Renal pelvis (tissue), 4 donors: ENCODE results near the gene IGSF9. TPM values are rescaled to one million over a fixed set of nuclear protein-coding genes. Genes with fewer than 3 reads are reported as not detected.
A peak's percentile ranks its signal among the peaks of the same experiment; 100 is the strongest.

Experiments
- DNase-seq: peaks from one replicate; pipeline ENCODE4 v3.0.0-alpha.2; 2013
- polyA plus RNA-seq, 3 donors: library from polyadenylated mRNA; unstranded; fragments of 120-200 nt; gene quantifications; one replicate each; pipeline ENCODE4 v1.2.1, GENCODE V29; 2013; ENCODE audit not compliant: insufficient read length in 3 of 3

IGSF9 gene
- polyA plus RNA-seq, 3 donors = 19.3 to 24.2 (median 19.5) TPM

GRCh38 chr1:159933347-159933746 is 12.1 kb downstream of the IGSF9 start:
- no peak for DNase-seq

- no peak for DNase-seq
Observed at GRCh38 chr1:159932296-159933285, 12.8 kb downstream of the IGSF9 start.

GRCh38 chr1:159931795-159932173 is 13.6 kb downstream of the IGSF9 start:
- no peak for DNase-seq

GRCh38 chr1:159931101-159931794 is 14.2 kb downstream of the IGSF9 start:
- DNase-seq = no peak

GRCh38 chr1:159930634-159931033 is 14.8 kb downstream of the IGSF9 start:
- DNase-seq = no peak

- DNase-seq = no peak
Observed at GRCh38 chr1:159930216-159930615, 15.2 kb downstream of the IGSF9 start.

- no peak for DNase-seq
Observed at GRCh38 chr1:159929155-159930051, 16.0 kb downstream of the IGSF9 start.

- DNase-seq = no peak
Observed at GRCh38 chr1:159928491-159929050, 16.8 kb downstream of the IGSF9 start.

- no peak for DNase-seq
Observed at GRCh38 chr1:159927849-159928431, 17.5 kb downstream of the IGSF9 start.

- no peak for DNase-seq
Observed at GRCh38 chr1:159927211-159927848, 18.1 kb downstream of the IGSF9 start.

GRCh38 chr1:159925719-159926078 is 19.7 kb downstream of the IGSF9 start:
- DNase-seq = no peak

- peak; percentile 90 for DNase-seq
Observed at GRCh38 chr1:159924791-159925718, 20.4 kb downstream of the IGSF9 start, which contains the start of gene TAGLN2. Gene TAGLN2, minus strand, starts transcription at chr1:159925507. Its CDS starts 4,998 bp downstream, at chr1:159920509.

GRCh38 chr1:159924025-159924790 is 21.2 kb downstream of the IGSF9 start:
- DNase-seq = peak; percentile 49

GRCh38 chr1:159923203-159924024 is 22.0 kb downstream of the IGSF9 start:
- DNase-seq = peak; percentile 90

GRCh38 chr1:159922511-159923202 is 22.8 kb downstream of the IGSF9 start:
- DNase-seq = peak; percentile 67

- DNase-seq = no peak
Observed at GRCh38 chr1:159921700-159922504, 23.5 kb downstream of the IGSF9 start.
